Measurements from ENCODE around the gene CD180.

DNA sequence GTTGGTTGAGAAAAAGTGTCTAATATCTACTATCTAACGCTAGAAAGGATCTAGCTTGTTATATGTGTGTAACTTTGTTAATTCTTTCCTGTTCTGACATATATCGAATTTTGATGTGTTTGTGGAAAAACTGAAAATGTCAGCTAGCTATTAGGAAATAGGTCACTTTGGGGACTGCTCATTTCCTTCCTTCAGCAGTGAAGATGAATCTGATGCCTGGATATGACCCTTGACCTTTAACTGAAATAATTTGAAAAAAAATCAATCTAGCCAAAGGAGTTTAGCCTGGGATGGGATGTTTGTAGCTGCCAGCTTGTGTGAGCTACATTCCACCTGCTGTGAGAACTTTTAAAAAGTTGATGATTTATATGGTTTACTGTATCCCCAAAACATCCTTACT is 66.8 kb downstream of the CD180 start:
- no peak for TF ChIP-seq POLR2A (IDR thresholded peaks at IDR 0.05)
- TF ChIP-seq, protein P1, sequence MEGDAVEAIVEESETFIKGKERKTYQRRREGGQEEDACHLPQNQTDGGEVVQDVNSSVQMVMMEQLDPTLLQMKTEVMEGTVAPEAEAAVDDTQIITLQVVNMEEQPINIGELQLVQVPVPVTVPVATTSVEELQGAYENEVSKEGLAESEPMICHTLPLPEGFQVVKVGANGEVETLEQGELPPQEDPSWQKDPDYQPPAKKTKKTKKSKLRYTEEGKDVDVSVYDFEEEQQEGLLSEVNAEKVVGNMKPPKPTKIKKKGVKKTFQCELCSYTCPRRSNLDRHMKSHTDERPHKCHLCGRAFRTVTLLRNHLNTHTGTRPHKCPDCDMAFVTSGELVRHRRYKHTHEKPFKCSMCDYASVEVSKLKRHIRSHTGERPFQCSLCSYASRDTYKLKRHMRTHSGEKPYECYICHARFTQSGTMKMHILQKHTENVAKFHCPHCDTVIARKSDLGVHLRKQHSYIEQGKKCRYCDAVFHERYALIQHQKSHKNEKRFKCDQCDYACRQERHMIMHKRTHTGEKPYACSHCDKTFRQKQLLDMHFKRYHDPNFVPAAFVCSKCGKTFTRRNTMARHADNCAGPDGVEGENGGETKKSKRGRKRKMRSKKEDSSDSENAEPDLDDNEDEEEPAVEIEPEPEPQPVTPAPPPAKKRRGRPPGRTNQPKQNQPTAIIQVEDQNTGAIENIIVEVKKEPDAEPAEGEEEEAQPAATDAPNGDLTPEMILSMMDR (IDR thresholded peaks at IDR 0.05) = no peak
- no peak for TF ChIP-seq EP300 (IDR thresholded peaks at IDR 0.05; ENCODE audit: low read depth)
